Naive thymus-derived CD8-positive, alpha-beta T cell (primary cell): ENCODE data around the gene PSME4. TPM values are rescaled to one million over a fixed set of nuclear protein-coding genes. Genes with fewer than 3 reads are reported as not detected.

Source experiments
- ATAC-seq, 2 donors: fragments of 150-1000 bp; cut with Tn5 transposase in 1 of 2; sonication (Bioruptor Pico), chemical (Tn5 transposase) in 1 of 2; 1 replicate in 1 of 2; 2 replicates in 1 of 2; pipeline ENCODE4 v1.10.0; 2021; ENCODE audit warnings: mild to moderate bottlenecking in 2 of 2, moderate library complexity in 2 of 2
- POLR2A ChIA-PET: fragments of 350-600 bp; sonication (Branson Sonifier 250); formaldehyde crosslinking; loops from one replicate; lab custom pipeline; 2021; ENCODE audit warnings: antibody characterized with exemption; lab: Charles Lee
- DNase-seq, 10 donors: peaks; one replicate each; pipeline versions ENCODE4 v3.0.0 to v3.0.0-alpha.2; 2020 to 2022
- H3K27ac Mint-ChIP-seq, 10 donors: one replicate each; pipeline ENCODE4 v1.8.0; 2020 to 2022; ENCODE audit warnings: mild to moderate bottlenecking in 10 of 10, mixed read lengths in 10 of 10, moderate library complexity in 4 of 10, inconsistent platforms in 1 of 10
- H3K27me3 Mint-ChIP-seq, 5 donors: one replicate each; pipeline ENCODE4 v1.8.0; 2021 to 2022; ENCODE audit warnings: mixed read lengths in 5 of 5
- H3K36me3 Mint-ChIP-seq, 3 donors: one replicate each; pipeline ENCODE4 v1.8.0; 2020 to 2022; ENCODE audit warnings: mixed read lengths in 3 of 3, mild to moderate bottlenecking in 2 of 3, inconsistent platforms in 1 of 3
- H3K4me1 Mint-ChIP-seq, 4 donors: one replicate each; pipeline ENCODE4 v1.8.0; 2021 to 2022; ENCODE audit warnings: mixed read lengths in 4 of 4
- H3K4me3 Mint-ChIP-seq, 10 donors: one replicate each; pipeline ENCODE4 v1.8.0; 2020 to 2022; ENCODE audit warnings: mild to moderate bottlenecking in 10 of 10, mixed read lengths in 10 of 10, moderate library complexity in 6 of 10, inconsistent platforms in 1 of 10
- H3K9me3 Mint-ChIP-seq, 9 donors: one replicate each; pipeline ENCODE4 v1.8.0; 2020 to 2022; ENCODE audit warnings: mixed read lengths in 9 of 9, mild to moderate bottlenecking in 3 of 9, inconsistent platforms in 1 of 9, moderate library complexity in 1 of 9
- polyA plus RNA-seq, 3 donors: library from polyadenylated mRNA; unstranded; fragments of 300-500 nt; fragmentation: Illumina TruSeq; gene quantifications; one replicate each; pipeline ENCODE4 v1.2.3, GENCODE V29; 2021
- total RNA-seq, 8 experiments: library from RNA in 2 of 8; stranded (reverse) in 2 of 8; gene quantifications; one replicate each; pipeline ENCODE4 v1.2.3 and lab custom pipeline; 2021 to 2026

PSME4 gene
- total and polyA plus RNA-seq, 5 experiments from 2014 or later, result 3.5 to 59.9 (median 4.3) TPM

DNA sequence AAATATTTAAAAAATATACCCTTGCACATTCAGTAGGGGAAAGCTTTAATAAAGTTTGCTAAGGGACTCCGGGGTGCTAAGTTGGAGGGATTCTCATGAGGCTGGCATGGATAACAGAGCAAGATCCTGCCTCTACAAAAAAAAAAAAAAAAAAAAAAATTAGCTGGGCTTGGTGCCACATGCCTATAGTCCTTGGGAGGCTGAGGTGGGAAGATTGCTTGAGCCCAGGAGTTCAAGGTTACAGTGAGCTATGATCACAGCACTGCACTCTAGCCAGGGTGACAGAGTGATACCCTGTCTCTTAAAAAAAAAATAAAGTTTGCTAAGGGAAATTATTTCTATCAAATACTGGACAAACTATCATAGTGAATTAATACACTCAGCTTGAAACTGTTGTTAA is 93.7 kb downstream of the PSME4 start:
- no peaks in the 10 kb centered on the region for H3K27me3 Mint-ChIP-seq
- H3K4me3 Mint-ChIP-seq, result no peak overlapping the region
- H3K27ac Mint-ChIP-seq, result no peak overlapping the region
- POLR2A ChIA-PET, result no interaction called here
- H3K36me3 Mint-ChIP-seq, result peaks cover 8 to 84% (median 37%) of the 10 kb centered on the region in 3 donors
- peaks cover 0 to 2% (median 0%) of the 10 kb centered on the region in 4 donors for H3K4me1 Mint-ChIP-seq
- ATAC-seq, result no peak
- peaks cover 0 to 2% (median 0%) of the 10 kb centered on the region in 9 donors for H3K9me3 Mint-ChIP-seq
- no peak for DNase-seq

DNA sequence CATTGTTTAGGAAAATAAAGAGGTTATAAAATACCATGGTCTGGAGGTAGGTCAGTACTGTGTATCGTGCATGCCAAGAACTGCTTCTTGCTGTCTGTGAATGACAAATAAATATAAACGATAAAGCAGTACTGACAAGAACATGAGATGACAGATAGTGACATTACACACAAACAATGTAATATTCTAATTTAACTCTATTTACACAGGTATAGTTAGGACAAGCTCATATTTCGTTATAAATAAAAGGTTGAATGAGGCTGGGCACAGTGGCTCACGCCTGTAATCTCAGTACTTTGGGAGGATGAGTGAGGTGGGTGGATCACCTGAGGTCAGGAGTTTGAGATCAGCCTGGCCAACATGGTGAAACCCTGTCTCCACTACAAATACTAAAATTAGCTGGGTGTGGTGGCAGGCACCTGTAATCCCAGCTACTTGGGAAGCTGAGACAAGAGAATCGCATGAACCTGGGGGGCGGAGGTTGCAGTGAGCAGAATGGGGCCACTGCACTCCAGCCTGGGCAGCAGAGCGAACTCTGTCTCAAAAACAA is 96.3 kb downstream of the PSME4 start:
- no peaks in the 10 kb centered on the region for H3K27me3 Mint-ChIP-seq
- peaks cover 0 to 2% (median 0%) of the 10 kb centered on the region in 9 donors for H3K9me3 Mint-ChIP-seq
- H3K4me3 Mint-ChIP-seq, result no peak overlapping the region
- no peak overlapping the region for H3K27ac Mint-ChIP-seq
- POLR2A ChIA-PET, result no interaction called here
- H3K4me1 Mint-ChIP-seq, result no peaks in the 10 kb centered on the region
- peaks cover 3 to 79% (median 22%) of the 10 kb centered on the region in 3 donors for H3K36me3 Mint-ChIP-seq
- DNase-seq, result no peak
- no peak for ATAC-seq

DNA sequence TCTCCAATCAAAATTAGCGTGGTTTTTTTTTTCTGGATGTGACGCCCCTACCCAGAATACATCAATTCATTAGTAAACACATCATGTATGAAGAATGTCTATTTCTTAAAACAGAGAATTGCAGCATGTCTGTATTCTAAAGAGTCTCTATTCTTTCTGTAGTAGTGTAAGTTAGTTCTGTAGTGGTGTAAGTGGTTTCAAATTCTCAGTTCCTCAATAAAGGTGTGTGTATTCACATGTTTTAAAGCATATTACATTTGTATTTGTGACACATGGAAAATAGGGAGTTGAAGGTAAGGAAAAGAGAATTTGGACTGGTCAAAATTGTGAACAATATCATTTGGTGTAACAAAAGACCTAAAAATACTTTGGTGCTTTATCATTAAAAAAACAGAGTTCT is 103.0 kb downstream of the PSME4 start:
- H3K4me1 Mint-ChIP-seq, result peaks cover 2 to 9% (median 3%) of the 10 kb centered on the region in 4 donors
- no peak overlapping the region for H3K4me3 Mint-ChIP-seq
- H3K9me3 Mint-ChIP-seq, result no peaks in the 10 kb centered on the region
- no peaks in the 10 kb centered on the region for H3K27me3 Mint-ChIP-seq
- DNase-seq, result no peak
- POLR2A ChIA-PET, result interaction anchor here (0.6 kb wide), 2 partner anchors 646 to 1233 kb away, joined by 3 to 4 read pairs; no protein-coding TSS in a partner anchor
- ATAC-seq, result no peak
- H3K36me3 Mint-ChIP-seq, result peaks cover 5 to 79% (median 27%) of the 10 kb centered on the region in 3 donors
- H3K27ac Mint-ChIP-seq, result no peak overlapping the region

DNA sequence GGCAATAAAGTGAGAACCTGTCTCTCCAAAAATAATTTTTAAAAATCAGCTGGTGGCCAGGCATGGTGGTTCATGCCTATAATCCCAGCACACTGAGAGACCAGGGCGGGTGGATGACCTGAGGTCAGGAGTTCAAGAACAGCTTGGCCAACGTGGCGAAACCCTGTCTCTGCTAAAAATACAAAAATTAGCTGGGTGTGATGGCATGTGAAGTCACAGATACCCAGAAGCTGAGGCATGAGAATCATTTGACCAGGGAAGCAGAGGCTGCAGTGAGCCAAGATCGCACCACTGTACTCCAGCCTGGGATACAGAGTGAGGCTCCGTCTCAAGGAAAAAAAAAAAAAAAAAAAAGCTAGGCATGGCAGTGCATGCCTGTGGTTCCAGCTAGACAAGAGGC is 103.6 kb downstream of the PSME4 start:
- H3K27ac Mint-ChIP-seq, result no peak overlapping the region
- ATAC-seq (no peak), DNase-seq (no peak)
- peaks cover 4 to 12% (median 7%) of the 10 kb centered on the region in 4 donors for H3K4me1 Mint-ChIP-seq
- no peaks in the 10 kb centered on the region for H3K9me3 Mint-ChIP-seq
- POLR2A ChIA-PET, result interaction anchor here (0.6 kb wide), 2 partner anchors 647 to 1233 kb away, joined by 3 to 4 read pairs; no protein-coding TSS in a partner anchor
- H3K27me3 Mint-ChIP-seq, result no peaks in the 10 kb centered on the region
- H3K36me3 Mint-ChIP-seq, result peaks cover 5 to 81% (median 27%) of the 10 kb centered on the region in 3 donors
- H3K4me3 Mint-ChIP-seq, result no peak overlapping the region

DNA sequence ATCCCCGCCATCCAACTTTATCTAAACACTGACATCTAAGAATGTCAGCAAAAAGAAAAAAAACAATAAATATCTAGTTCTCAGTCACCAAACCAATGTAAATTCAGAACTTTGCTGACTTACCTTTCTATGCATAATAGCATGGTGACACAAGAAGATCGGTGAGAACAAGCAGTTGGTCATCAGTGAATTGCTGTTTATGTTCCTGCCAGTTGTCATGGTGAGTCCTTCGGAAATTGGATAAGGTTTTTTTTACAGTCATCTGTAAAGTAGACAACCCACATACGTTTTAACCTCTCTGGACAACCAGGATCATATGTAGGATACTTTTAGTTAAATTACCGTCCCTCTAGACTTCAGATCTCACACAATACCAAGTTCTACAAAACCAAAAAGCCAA is 104.8 kb downstream of the PSME4 start:
- POLR2A ChIA-PET, result no interaction called here
- Mint-ChIP-seq H3K36me3 (peaks cover 5 to 75% (median 27%) of the 10 kb centered on the region in 3 donors), H3K9me3 (no peaks in the 10 kb centered on the region), H3K4me3 (no peak overlapping the region), H3K27ac (no peak overlapping the region), H3K4me1 (peaks cover 8 to 21% (median 14%) of the 10 kb centered on the region in 4 donors), H3K27me3 (no peaks in the 10 kb centered on the region)
- DNase-seq (no peak), ATAC-seq (no peak)

DNA sequence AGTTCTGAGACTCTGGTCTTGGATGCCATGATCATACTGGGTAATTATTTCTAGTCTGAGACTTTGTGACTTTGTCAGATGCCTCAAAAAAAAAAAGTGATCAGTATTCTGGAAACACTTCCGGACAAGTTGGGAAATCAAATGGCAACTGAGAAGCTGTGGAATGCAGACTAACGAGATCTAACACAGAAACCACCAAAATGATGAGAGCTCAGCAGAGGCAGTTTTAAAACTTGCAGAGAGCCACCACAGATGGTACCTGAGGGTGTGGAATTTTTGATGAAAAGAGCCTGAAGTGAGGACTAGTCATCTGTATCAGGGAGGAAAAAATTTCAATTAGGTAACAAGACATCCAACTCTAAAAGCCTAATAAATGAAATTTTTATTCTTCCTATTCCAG is 105.5 kb downstream of the PSME4 start:
- no peak overlapping the region for H3K4me3 Mint-ChIP-seq
- peaks cover 8 to 21% (median 14%) of the 10 kb centered on the region in 4 donors for H3K4me1 Mint-ChIP-seq
- no peaks in the 10 kb centered on the region for H3K27me3 Mint-ChIP-seq
- peaks cover 5 to 72% (median 31%) of the 10 kb centered on the region in 3 donors for H3K36me3 Mint-ChIP-seq
- no peak for ATAC-seq
- peak overlapping the region in 4 of 10 donors; percentile 11 to 71 (median 38) for H3K27ac Mint-ChIP-seq
- no peaks in the 10 kb centered on the region for H3K9me3 Mint-ChIP-seq
- no peak for DNase-seq
- POLR2A ChIA-PET, result no interaction called here

DNA sequence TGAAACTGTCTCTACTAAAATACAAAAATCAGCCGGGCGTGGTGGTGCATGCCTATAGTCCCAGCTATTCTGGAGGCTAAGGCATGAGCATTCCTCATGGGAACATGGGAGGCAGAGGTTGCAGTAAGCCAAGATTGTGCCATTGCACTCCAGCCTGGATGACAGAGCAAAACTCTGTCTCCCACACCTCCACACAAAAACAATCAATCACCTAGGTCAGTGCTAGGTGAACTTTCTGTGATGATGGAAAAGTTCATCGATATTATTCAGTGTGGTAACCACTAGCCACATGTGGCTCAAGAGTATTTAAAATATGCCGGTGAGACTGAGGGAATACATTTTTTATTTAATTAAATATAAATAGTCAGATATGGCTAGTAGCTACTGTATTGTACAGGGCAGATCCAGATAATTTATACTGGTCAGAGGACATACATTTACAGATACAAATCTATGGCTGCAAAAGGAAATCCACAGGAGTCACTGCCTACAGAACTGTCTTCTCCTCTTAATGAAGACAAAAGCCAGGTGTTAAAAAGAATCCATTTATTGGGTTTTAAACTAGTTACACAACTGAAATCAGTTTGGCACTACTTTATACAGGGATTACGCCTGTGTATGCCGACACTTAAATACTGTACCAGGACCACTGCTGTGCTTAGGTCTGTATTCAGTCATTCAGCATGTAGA is 107.1 kb downstream of the PSME4 start:
- no peaks in the 10 kb centered on the region for H3K27me3 Mint-ChIP-seq
- peaks cover 8 to 21% (median 14%) of the 10 kb centered on the region in 4 donors for H3K4me1 Mint-ChIP-seq
- peaks cover 5 to 64% (median 35%) of the 10 kb centered on the region in 3 donors for H3K36me3 Mint-ChIP-seq
- H3K9me3 Mint-ChIP-seq, result no peaks in the 10 kb centered on the region
- POLR2A ChIA-PET, result no interaction called here
- no peak for DNase-seq
- peak overlapping the region in 4 of 10 donors; percentile 37 to 74 (median 48) for H3K27ac Mint-ChIP-seq
- no peak for ATAC-seq
- no peak overlapping the region for H3K4me3 Mint-ChIP-seq

DNA sequence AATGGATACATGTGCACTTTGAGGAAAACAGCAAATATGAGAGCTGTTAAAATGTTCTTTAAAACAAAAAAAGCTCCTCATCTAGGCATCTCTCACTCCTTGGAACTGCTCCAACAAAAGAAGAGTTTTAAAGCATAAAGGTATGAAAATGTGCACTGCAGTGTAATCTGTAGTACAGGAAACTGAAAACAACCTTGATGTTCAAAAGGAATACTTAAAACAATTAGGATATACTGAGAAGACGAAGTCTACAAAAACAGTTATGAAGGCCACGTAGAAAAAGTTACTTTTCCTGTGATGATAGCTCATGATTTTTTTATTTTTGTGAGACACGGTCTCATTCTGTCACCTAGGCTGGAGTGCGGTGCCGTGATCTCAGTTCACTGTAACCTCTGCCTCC is 109.0 kb downstream of the PSME4 start:
- POLR2A ChIA-PET, result interaction anchor here (0.6 kb wide), 1 partner anchor 133 kb away, joined by 9 read pairs; no protein-coding TSS in a partner anchor
- ATAC-seq, result no peak
- peak overlapping the region; percentile 4 to 84 (median 76) for H3K27ac Mint-ChIP-seq

DNA sequence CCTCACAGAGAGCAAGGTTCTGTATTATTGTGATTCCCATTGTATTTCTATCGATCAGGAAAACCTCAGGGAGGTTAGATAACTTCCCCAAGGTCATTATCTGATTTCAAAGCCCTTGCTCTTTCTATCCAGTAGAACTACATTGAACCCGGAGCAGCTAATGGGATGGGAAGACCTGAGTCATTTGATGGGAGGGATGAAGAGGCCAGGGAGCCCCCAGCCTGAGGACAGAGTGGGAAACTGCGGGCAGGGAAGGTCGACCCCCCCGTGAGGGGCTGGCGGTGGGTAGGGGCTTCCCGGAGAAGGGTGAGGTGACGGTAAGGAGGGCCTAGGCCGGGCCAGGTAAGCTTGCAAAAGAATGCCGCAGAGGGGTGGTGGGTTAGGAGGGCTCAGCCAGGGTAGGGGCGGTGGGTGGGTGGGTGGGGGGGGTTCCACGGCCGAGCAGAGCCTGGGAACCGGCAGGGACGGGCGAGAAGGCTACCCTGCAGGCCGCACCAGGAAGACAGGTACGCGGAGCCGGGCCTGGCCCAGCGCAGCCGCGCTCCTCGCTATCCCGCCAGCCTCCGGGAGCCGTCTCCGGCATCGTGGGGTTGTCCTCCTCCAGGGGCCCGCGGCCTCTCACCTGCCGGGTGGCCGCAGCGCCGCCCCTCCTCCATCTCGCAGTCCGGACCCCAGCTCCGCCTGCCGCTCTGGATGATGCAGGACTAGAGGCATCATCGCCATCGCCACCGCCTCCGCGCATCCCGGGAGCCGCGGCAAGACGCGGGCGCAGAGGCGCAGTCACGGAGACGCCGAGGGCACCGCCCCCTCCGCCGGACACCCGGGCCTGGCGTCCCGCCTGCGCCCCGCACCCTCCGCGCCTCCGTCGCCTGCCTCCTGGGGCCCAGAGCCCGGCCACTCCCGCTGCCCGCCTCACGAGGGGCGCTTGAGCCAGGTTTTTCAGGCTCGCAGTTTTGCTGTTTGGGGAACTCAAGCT is 111.3 kb downstream of the PSME4 start, which contains the start of gene GPR75:
Gene GPR75, minus strand, starts transcription at position 762 of the 976 bp plus-strand sequence. CDS start 5,211 bp downstream, outside the sequence.
- Mint-ChIP-seq H3K4me3 (no peak within 1 kb of the TSS), H3K4me1 (peaks cover 8 to 21% (median 14%) of the 10 kb centered on the region in 4 donors), H3K27ac (peak within 1 kb of the TSS in 1 of 10 donors; percentile 34), H3K9me3 (no peaks in the 10 kb centered on the region), H3K27me3 (no peaks in the 10 kb centered on the region), H3K36me3 (peaks cover 0 to 32% (median 10%) of the 10 kb centered on the region in 3 donors)
- DNase-seq (no peak), ATAC-seq (no peak)
- POLR2A ChIA-PET, result no interaction called here

More for the DNA sequence above, 109.0 kb downstream of the PSME4 start:
- Mint-ChIP-seq H3K9me3 (no peaks in the 10 kb centered on the region), H3K27me3 (no peaks in the 10 kb centered on the region), H3K36me3 (peaks cover 0 to 54% (median 29%) of the 10 kb centered on the region in 3 donors), H3K4me3 (no peak overlapping the region), H3K4me1 (peaks cover 8 to 21% (median 14%) of the 10 kb centered on the region in 4 donors)
- peak in 3 of 10 donors; percentile 4 to 18 (median 17) for DNase-seq

DNA sequence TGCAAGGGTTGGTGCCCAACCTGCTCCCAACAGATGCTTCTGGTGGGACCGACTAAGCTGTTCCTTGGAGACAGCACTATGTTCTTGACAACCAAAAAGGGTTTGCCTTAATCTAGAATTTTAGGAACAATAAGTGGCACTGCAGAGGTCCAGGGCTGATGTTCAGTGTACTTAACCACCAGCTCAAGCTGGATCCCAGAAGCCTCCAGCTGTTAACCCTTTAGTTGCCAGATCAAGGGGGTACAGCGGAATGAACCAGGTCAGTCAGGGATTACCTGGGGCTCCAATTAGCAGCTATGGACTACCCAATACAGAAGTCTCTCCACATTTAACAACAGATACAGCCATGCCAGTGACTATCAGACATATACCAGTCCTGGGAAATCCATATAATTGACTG is 114.5 kb downstream of the PSME4 start:
- H3K9me3 Mint-ChIP-seq, result no peaks in the 10 kb centered on the region
- H3K27me3 Mint-ChIP-seq, result no peaks in the 10 kb centered on the region
- POLR2A ChIA-PET, result no interaction called here
- ATAC-seq (no peak), DNase-seq (no peak)
- peak overlapping the region in 1 of 10 donors; percentile 15 for H3K27ac Mint-ChIP-seq
- H3K36me3 Mint-ChIP-seq, result peaks cover 0 to 23% (median 23%) of the 10 kb centered on the region in 3 donors
- no peak overlapping the region for H3K4me3 Mint-ChIP-seq
- H3K4me1 Mint-ChIP-seq, result peaks cover 0 to 3% (median under 1%) of the 10 kb centered on the region in 4 donors

DNA sequence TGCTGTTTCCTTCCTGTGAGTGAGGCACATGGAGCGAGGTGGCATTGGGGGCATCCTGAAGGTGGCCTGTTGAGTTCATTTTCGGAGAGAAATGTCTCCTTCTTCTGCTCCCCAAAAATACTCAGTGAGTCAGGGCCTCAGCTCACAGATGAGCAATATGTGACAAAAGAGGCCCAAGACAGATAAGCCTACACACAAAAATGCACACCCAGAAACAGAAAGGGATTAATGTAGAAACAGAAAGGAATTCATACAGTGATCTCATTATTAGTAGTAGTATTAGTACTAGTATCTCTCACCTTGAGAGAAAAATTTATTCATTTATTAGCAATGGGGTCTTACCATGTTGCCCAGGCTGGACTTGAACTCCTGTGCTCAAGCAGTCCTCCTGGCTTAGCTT is 116.1 kb downstream of the PSME4 start:
- Mint-ChIP-seq H3K36me3 (peaks cover 0 to 27% (median 22%) of the 10 kb centered on the region in 3 donors), H3K4me3 (no peak overlapping the region), H3K27me3 (no peaks in the 10 kb centered on the region), H3K27ac (peak overlapping the region in 7 of 10 donors; percentile 5 to 78 (median 18)), H3K4me1 (peaks cover 0 to 3% (median 0%) of the 10 kb centered on the region in 4 donors), H3K9me3 (no peaks in the 10 kb centered on the region)
- POLR2A ChIA-PET, result no interaction called here
- ATAC-seq (no peak), DNase-seq (no peak)

DNA sequence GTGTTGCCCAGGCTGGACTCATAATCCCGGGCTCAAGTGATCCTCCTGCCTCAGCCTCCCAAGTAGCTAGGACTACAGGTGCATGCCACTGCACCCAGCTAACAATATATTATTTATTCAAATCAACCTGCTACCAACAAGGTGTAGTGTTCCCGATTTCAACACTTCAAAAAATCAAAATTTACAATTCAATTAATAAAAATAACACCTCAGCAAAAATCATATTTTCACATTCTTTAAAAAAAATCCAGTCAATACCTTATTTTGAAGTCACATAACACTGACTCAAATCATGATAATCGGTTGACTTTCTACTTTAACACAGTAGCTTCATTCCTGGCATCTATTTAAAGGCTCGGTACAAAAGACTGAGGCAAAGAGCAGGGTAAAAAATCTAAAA is 118.3 kb downstream of the PSME4 start:
- POLR2A ChIA-PET, result no interaction called here
- no peak overlapping the region for H3K27ac Mint-ChIP-seq
- peaks cover 0 to 3% (median 0%) of the 10 kb centered on the region in 4 donors for H3K4me1 Mint-ChIP-seq
- no peaks in the 10 kb centered on the region for H3K27me3 Mint-ChIP-seq
- no peaks in the 10 kb centered on the region for H3K9me3 Mint-ChIP-seq
- peaks cover 0 to 20% (median 20%) of the 10 kb centered on the region in 3 donors for H3K36me3 Mint-ChIP-seq
- ATAC-seq, result no peak
- H3K4me3 Mint-ChIP-seq, result no peak overlapping the region
- DNase-seq, result no peak
